PC-3 (cell line): ENCODE measurements around the gene SYNJ1.

Experiments used
- CTCF ChIP-seq: fragments of 300-600 bp; sonication (generic); conservative IDR thresholded peaks from 2 replicates; pipeline ENCODE4 v1.5.1; 2017; ENCODE audit warnings: antibody characterized with exemption, low read depth, mild to moderate bottlenecking, low read length
- EZH2 ChIP-seq: fragments of 300-600 bp; sonication (generic); IDR thresholded peaks from one replicate; pipeline ENCODE4 v1.6.1; 2017; ENCODE audit warnings: antibody characterized with exemption, mild to moderate bottlenecking, low read length; ENCODE audit not compliant: unreplicated experiment
- EZH2phosphoT487 ChIP-seq: fragments of 300-600 bp; sonication (generic); IDR thresholded peaks from 2 replicates; pipeline ENCODE4 v1.6.1; 2018; ENCODE audit warnings: mild to moderate bottlenecking, antibody characterized with exemption, low read length, borderline replicate concordance

GRCh38 chr21:32585042-32585710 lies 142.6 kb downstream of the SYNJ1 start, which contains the start of gene TCP10L:
- TF ChIP-seq CTCF (no peak), EZH2phosphoT487 (no peak), EZH2 (no peak)
